ENCODE measurements around the gene PITRM1. TPM values are rescaled to one million over a fixed set of nuclear protein-coding genes. Genes with fewer than 3 reads are reported as not detected.

Gene PITRM1
- total and polyA plus RNA-seq, 12 donors = 61.8 to 107 (median 82.5) TPM

- WGBS, 2 donors = 75 to 83% methylated on average over 5 of the region's 5 CpGs
These were observed 38.6 kb downstream of the PITRM1 start for GRCh38 chr10:3133948-3134347.

DNA sequence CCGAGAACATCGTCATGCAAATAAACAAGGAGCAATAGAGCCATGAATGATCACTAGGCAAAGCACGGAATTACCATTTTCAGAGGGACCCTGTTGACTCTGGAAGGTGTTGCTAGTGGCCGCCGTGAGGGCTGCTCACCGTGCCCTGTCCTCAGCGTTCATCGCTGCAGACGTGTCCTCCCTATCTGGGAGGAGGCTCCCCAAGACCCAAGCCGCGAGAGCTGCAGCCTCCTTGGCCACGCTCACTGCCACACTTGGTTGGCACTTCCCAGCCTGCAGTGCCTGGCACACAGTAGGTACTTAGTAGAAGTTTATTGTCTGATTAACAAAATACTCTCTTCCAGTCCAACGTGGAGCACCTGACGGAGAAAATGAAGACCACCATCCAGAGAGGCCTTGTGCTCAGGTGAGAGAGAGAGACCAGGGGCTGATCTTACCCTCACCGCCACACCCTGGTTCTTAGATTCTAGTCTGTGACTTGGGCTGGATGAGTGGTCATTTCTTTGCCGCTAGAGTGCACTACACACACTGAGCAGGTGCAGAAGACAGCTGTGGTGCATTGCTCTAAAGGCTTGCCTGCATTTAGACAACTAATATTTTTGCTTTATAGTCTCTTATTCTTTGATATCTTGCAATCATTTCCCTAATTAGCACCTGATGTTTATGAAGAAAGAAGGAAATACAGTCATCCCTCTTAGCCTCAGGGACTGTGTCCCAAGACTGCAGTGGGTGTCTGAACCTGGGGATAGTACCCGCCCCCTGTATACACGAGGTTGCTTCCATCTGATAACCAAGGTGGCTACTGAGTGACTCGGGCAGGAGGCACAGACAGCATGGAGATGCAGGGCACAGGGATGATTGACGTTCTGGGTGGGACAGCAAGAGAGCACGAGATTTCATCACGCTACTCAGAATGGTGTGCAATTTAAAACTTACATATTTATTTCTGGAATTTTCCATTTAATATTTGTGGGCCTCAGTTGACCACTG, 40.3 kb downstream of the PITRM1 start:
- H3K9me3 ChIP-seq = peaks cover 0 to 4% (median 0%) of the 10 kb centered on the region in 11 donors
- DNase-seq = no peak
- H3K27ac ChIP-seq = no peak overlapping the region
- no peak for ATAC-seq
- H3K4me3 ChIP-seq = no peak overlapping the region
- intact Hi-C loops (cut with DNase I) = loop anchor here in 1 of 10 donors (10.0 kb wide), 1 partner anchor 68 kb away; the partner anchor contains the start of gene PFKP
- H3K4me1 ChIP-seq = peaks cover 0 to 34% (median 20%) of the 10 kb centered on the region in 9 donors
- peaks cover 0 to 82% (median 53%) of the 10 kb centered on the region in 9 donors for H3K36me3 ChIP-seq
- H3K27me3 ChIP-seq = no peaks in the 10 kb centered on the region
- WGBS, 2 donors = 89 to 91% methylated on average over 22 of the region's 22 CpGs
- TF ChIP-seq CTCF (IDR thresholded peaks at IDR 0.05) = no peak

More at GRCh38 chr10:3133948-3134347, 38.6 kb downstream of the PITRM1 start:
- ATAC-seq (no peak), DNase-seq (no peak)
- Histone ChIP-seq H3K36me3 (peaks cover 0 to 97% (median 69%) of the 10 kb centered on the region in 9 donors), H3K9me3 (no peaks in the 10 kb centered on the region), H3K27ac (no peak overlapping the region), H3K27me3 (no peaks in the 10 kb centered on the region), H3K4me1 (peaks cover 0 to 32% (median 11%) of the 10 kb centered on the region in 9 donors), H3K4me3 (no peak overlapping the region)
- TF ChIP-seq CTCF (IDR thresholded peaks at IDR 0.05) = no peak
- intact Hi-C loops (cut with DNase I) = loop anchor here in 1 of 10 donors (10.0 kb wide), 1 partner anchor 69 kb away; the partner anchor contains the start of gene PFKP

GRCh38 chr10:3131098-3131497, 41.5 kb downstream of the PITRM1 start:
- TF ChIP-seq CTCF (IDR thresholded peaks at IDR 0.05) = no peak
- Histone ChIP-seq H3K27ac (no peak overlapping the region), H3K9me3 (peaks cover 0 to 4% (median 0%) of the 10 kb centered on the region in 11 donors), H3K4me3 (no peak overlapping the region), H3K4me1 (peaks cover 0 to 34% (median 20%) of the 10 kb centered on the region in 9 donors), H3K27me3 (no peaks in the 10 kb centered on the region), H3K36me3 (peaks cover 0 to 76% (median 45%) of the 10 kb centered on the region in 9 donors)
- intact Hi-C loops (cut with DNase I) = loop anchor here in 1 of 10 donors (10.0 kb wide), 1 partner anchor 66 kb away; the partner anchor contains the start of gene PFKP
- DNase-seq (no peak), ATAC-seq (no peak)
- 98% methylated on average over 4 of the region's 4 CpGs for WGBS, 2 donors

DNA sequence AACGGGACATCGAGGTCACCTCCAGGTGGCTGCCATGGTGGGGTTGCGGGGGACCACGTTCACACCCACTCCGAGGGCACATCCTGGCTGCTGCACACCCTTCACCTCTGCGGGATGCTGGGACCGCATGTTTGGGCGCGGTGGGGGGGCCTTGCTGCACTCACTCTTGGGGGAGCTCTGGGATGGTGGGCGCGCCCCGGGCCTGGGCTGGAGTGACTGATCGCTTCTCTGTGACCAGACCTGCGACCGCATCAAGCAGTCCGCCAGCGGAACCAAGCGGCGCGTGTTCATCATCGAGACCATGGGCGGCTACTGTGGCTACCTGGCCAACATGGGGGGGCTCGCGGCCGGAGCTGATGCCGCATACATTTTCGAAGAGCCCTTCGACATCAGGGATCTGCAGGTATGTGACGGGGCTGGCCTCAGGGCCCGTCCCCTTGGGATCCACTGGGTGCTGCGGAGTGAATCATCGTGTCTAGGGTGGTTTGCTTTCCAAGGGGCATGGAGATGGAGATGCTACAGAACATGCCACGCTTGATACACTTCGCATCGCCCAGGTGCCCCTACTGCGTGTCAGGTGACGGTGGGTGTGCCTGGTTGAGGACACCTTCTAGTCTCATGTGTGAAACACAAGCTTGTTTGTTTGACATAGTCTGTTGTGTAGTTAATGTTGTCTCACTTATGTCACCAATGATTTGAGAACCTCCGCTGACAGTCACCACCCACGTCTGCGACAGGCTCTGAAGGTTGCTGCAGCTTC, 42.8 kb downstream of the PITRM1 start:
- TF ChIP-seq CTCF (IDR thresholded peaks at IDR 0.05) = no peak
- no peak overlapping the region for H3K4me3 ChIP-seq
- ATAC-seq = no peak
- H3K9me3 ChIP-seq = peaks cover 0 to 4% (median 0%) of the 10 kb centered on the region in 11 donors
- H3K27ac ChIP-seq = no peak overlapping the region
- intact Hi-C loops (cut with DNase I) = loop anchor here in 1 of 10 donors (10.0 kb wide), 1 partner anchor 65 kb away; the partner anchor contains the start of gene PFKP
- peaks cover 0 to 37% (median 21%) of the 10 kb centered on the region in 9 donors for H3K4me1 ChIP-seq
- H3K27me3 ChIP-seq = no peaks in the 10 kb centered on the region
- DNase-seq = no peak
- WGBS, 2 donors = 97 to 98% methylated on average over 40 of the region's 40 CpGs
- peaks cover 0 to 74% (median 44%) of the 10 kb centered on the region in 9 donors for H3K36me3 ChIP-seq

All from heart right ventricle (tissue), 16 donors.